ENCODE results near the gene PACSIN2.

- no peak for TF ChIP-seq CTCF (IDR thresholded peaks at IDR 0.05; ENCODE audit: low read length)
- TF ChIP-seq EZH2 (optimal IDR thresholded peaks at IDR 0.05; ENCODE audit: low read depth, low read length): no peak
Observed at GRCh38 chr22:42996646-42997365, 18.1 kb downstream of the PACSIN2 start.

Data from MM.1S (cell line).